Upper lobe of left lung (tissue), 4 donors: Measurements from ENCODE around the gene DPP3.

Experiments used
- EP300 ChIP-seq, 4 donors: sonication (generic); formaldehyde crosslinking; IDR thresholded peaks; one replicate each; pipeline ENCODE4 v1.5.1; 2017; ENCODE audit warnings: antibody characterized with exemption in 4 of 4, control low read depth in 2 of 4
- POLR2A ChIP-seq, 4 donors: fragments of 450-650 bp; IDR thresholded peaks; one replicate each; pipeline ENCODE4 v1.5.1; 2016 to 2017; ENCODE audit warnings: antibody characterized with exemption in 4 of 4, mild to moderate bottlenecking in 2 of 4
- POLR2AphosphoS5 ChIP-seq, 2 donors: sonication (generic); formaldehyde crosslinking; IDR thresholded peaks; one replicate each; pipeline ENCODE4 v1.5.1; 2017; ENCODE audit warnings: antibody characterized with exemption in 2 of 2
- TF ChIP-seq, protein P1 (sequence below), 6 experiments: fragments of 450-650 bp in 4 of 6; fragments of 200-600 bp in 2 of 6; sonication (generic) in 2 of 6; IDR thresholded peaks; one replicate each; pipeline ENCODE4 v1.5.1; 2016 to 2019; ENCODE audit warnings: antibody characterized with exemption in 6 of 6

DNA sequence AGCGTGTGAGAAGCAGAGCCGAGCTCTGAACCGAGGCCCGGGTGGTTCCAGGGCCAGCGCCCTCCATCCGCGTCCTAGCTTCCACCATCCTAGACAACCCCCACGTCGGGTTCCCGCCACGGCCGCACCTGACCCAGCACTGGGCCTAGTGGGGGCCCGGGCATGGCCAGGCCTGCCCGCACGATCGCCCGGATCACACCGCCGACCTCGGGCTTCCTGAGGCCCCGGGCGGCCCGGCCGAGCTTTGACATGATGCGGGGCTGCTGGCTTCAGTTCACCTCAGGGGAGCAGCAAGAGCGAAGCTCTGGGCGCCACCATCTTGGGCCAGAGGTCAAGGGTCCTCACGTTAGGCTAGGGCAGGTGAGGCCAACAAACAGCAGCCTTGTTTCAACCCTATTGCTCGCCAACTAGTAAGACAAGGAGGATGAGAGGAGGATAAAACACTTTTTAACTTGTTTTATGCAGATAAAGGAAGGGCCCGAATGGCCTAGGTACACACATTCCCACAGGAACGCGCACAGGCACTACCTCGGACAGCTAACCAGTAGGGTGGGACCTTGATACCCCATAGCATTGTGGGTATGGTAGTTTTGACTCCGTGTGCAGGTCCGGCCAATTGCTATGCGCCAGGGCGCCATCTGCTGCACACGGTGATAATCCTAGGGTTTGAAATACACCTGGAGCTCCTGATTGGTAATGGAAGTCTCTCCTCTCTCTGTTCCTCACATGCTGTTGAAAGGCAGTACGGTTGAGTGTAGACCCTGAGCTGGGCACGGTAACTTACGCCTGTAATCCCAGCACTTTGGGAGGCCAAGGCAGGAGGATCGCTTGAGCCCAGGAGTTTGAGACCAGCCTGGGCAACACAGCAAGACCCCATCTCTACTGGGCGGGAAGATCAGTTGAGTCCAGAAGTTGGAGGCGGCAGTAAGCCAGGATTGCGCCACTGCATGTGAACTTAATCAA is 41.4 kb upstream of the DPP3 start, which contains the start of gene MRPL11:
- TF ChIP-seq, protein P1, sequence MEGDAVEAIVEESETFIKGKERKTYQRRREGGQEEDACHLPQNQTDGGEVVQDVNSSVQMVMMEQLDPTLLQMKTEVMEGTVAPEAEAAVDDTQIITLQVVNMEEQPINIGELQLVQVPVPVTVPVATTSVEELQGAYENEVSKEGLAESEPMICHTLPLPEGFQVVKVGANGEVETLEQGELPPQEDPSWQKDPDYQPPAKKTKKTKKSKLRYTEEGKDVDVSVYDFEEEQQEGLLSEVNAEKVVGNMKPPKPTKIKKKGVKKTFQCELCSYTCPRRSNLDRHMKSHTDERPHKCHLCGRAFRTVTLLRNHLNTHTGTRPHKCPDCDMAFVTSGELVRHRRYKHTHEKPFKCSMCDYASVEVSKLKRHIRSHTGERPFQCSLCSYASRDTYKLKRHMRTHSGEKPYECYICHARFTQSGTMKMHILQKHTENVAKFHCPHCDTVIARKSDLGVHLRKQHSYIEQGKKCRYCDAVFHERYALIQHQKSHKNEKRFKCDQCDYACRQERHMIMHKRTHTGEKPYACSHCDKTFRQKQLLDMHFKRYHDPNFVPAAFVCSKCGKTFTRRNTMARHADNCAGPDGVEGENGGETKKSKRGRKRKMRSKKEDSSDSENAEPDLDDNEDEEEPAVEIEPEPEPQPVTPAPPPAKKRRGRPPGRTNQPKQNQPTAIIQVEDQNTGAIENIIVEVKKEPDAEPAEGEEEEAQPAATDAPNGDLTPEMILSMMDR (IDR thresholded peaks at IDR 0.05) = peak in 5 of 6 experiments; percentile 37 to 75 (median 48)
- peak in 1 of 4 donors; percentile 37 for TF ChIP-seq POLR2A (IDR thresholded peaks at IDR 0.05)
- peak in 1 of 2 donors; percentile 70 for TF ChIP-seq POLR2AphosphoS5 (IDR thresholded peaks at IDR 0.05)
- no peak for TF ChIP-seq EP300 (IDR thresholded peaks at IDR 0.05)
